Caco-2 (cell line): ENCODE results near the gene THRB. TPM values are rescaled to one million over a fixed set of nuclear protein-coding genes. Genes with fewer than 3 reads are reported as not detected.

Source experiments
- BruUV-seq: library from RNA; stranded (reverse); fragments of 400-500 nt; replicated peaks from 2 replicates; lab custom pipeline; 2021; lab: Mats Ljungman, UMichigan
- CTCF ChIA-PET: fragments of 300-600 bp; sonication (Branson Sonifier 250); formaldehyde crosslinking; loops from one replicate; lab custom pipeline; 2022; ENCODE audit warnings: antibody characterized with exemption; lab: Charles Lee
- POLR2A ChIA-PET: fragments of 300-600 bp; sonication (Branson Sonifier 250); formaldehyde crosslinking; loops from one replicate; lab custom pipeline; 2022; ENCODE audit warnings: antibody characterized with exemption; lab: Charles Lee
- DNase-seq, 2 experiments: peaks; one replicate each; pipeline versions ENCODE4 v3.0.0 to v3.0.0-alpha.2; 2020 to 2022
- H3K27me3 ChIP-seq: replicated peaks from 2 replicates; pipeline ENCODE4 v1.6.0; 2011; ENCODE audit warnings: low read length; ENCODE audit not compliant: control insufficient read depth, insufficient read depth
- H3K36me3 ChIP-seq: 2 replicates; pipeline ENCODE4 v1.5.1; 2011; ENCODE audit warnings: low read length; ENCODE audit not compliant: control insufficient read depth, insufficient read depth
- H3K4me1 ChIP-seq: fragments of 250-450 bp; sonication (Bioruptor Pico); 2 replicates; pipeline ENCODE4 v1.5.1; 2020; ENCODE audit warnings: mild to moderate bottlenecking
- H3K4me3 ChIP-seq: 2 replicates; pipeline ENCODE4 v1.5.1; 2011; ENCODE audit warnings: low read depth, mild to moderate bottlenecking, control low read depth, low read length
- H3K9me3 ChIP-seq: fragments of 250-450 bp; sonication (Bioruptor Pico); 2 replicates; pipeline ENCODE4 v1.5.1; 2020; ENCODE audit warnings: mild to moderate bottlenecking, moderate library complexity
- H3K27ac Mint-ChIP-seq: one replicate; pipeline ENCODE4 v1.8.0; 2022; ENCODE audit warnings: mixed read lengths; ENCODE audit not compliant: unreplicated experiment
- H3K27me3 Mint-ChIP-seq: one replicate; pipeline ENCODE4 v1.8.0; 2022; ENCODE audit warnings: mixed read lengths; ENCODE audit not compliant: insufficient read depth, unreplicated experiment
- H3K36me3 Mint-ChIP-seq: one replicate; pipeline ENCODE4 v1.8.0; 2022; ENCODE audit warnings: mild to moderate bottlenecking, mixed read lengths; ENCODE audit not compliant: insufficient read depth, unreplicated experiment
- H3K4me1 Mint-ChIP-seq: one replicate; pipeline ENCODE4 v1.8.0; 2022; ENCODE audit warnings: low read depth, mixed read lengths; ENCODE audit not compliant: unreplicated experiment
- H3K4me3 Mint-ChIP-seq: one replicate; pipeline ENCODE4 v1.8.0; 2022; ENCODE audit warnings: mild to moderate bottlenecking, moderate library complexity, mixed read lengths; ENCODE audit not compliant: unreplicated experiment
- H3K9me3 Mint-ChIP-seq: one replicate; pipeline ENCODE4 v1.8.0; 2022; ENCODE audit warnings: mixed read lengths; ENCODE audit not compliant: unreplicated experiment
- CTCF ChIP-seq, 2 experiments: fragments of 200-600 bp in 1 of 2; IDR thresholded peaks; 1 replicate in 1 of 2; 2 replicates in 1 of 2; pipeline versions ENCODE4 v1.5.1 to v1.8.0; 2011 to 2022; ENCODE audit warnings: antibody characterized with exemption in 1 of 2, control low read depth in 1 of 2, inconsistent platforms in 1 of 2, low read depth in 1 of 2, low read length in 1 of 2, mild to moderate bottlenecking in 1 of 2, moderate library complexity in 1 of 2; ENCODE audit not compliant: insufficient read depth in 1 of 2, severe bottlenecking in 1 of 2, unreplicated experiment in 1 of 2
- intact Hi-C: fragments of 100-400 bp; cut with micrococcal nuclease; formaldehyde crosslinking; loops from one replicate; pipeline ENCODE4 v1.10.0; 2022; ENCODE audit not compliant: unreplicated experiment
- total RNA-seq: library from RNA; stranded (reverse); gene quantifications from 2 replicates; pipeline ENCODE4 v1.2.3, GENCODE V29; 2022

The THRB gene
- total RNA-seq, 1 experiment from 2014 or later = 19.4 TPM

DNA sequence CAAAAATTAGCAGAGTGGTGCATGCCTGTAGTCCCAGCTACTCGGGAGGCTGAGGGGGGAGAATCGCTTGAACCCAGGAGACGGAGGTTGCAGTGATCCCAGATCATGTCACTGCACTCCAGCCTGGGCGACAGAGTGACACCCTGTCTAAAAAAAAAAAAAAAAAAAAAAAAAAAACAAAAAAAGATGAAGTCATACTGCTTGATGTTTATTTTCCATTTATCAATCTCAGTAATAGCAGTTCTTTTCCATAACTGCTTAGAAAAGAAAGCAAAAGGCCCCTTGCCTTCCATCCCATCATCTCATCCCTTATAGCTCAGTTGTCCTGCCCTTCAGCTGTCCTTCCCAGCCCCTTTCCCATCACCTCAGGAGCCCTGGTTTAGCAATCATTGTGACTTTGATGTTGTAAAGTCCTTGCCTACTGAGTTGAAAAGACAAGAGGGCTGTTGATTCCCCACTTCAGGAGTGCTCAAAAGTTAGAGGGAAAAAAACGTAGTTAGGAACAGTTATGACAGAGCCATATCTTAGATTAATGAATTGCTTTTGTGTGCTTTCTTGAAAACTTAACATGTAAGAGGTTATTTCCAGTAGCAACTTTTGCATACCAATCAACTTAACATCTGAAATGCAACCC, 18.0 kb upstream of the THRB start:
- H3K4me1 Mint-ChIP-seq = peaks cover 11% of the 10 kb centered on the region
- no peak overlapping the region for H3K27ac Mint-ChIP-seq
- Histone ChIP-seq H3K4me3 (no peak overlapping the region), H3K4me1 (peaks cover 20% of the 10 kb centered on the region), H3K9me3 (no peaks in the 10 kb centered on the region), H3K36me3 (no peaks in the 10 kb centered on the region), H3K27me3 (no peaks in the 10 kb centered on the region)
- ChIA-PET CTCF (no interaction called here), POLR2A (no interaction called here)
- TF ChIP-seq CTCF (IDR thresholded peaks at IDR 0.05; ENCODE audit: insufficient read depth in 1 of 2, low read depth in 1 of 2, low read length in 1 of 2, severe bottlenecking in 1 of 2, unreplicated experiment in 1 of 2) = no peak
- no TSS peak for BruUV-seq
- intact Hi-C loops = no loop called here
- H3K36me3 Mint-ChIP-seq = no peaks in the 10 kb centered on the region
- no peaks in the 10 kb centered on the region for H3K27me3 Mint-ChIP-seq
- H3K9me3 Mint-ChIP-seq = no peaks in the 10 kb centered on the region
- no peak for DNase-seq
- no peak overlapping the region for H3K4me3 Mint-ChIP-seq

- intact Hi-C loops = no loop called here
- POLR2A ChIA-PET = no interaction called here
- Histone ChIP-seq H3K9me3 (no peaks in the 10 kb centered on the region), H3K4me3 (no peak overlapping the region), H3K36me3 (no peaks in the 10 kb centered on the region), H3K27me3 (no peaks in the 10 kb centered on the region), H3K4me1 (peaks cover 28% of the 10 kb centered on the region)
- Mint-ChIP-seq H3K27me3 (no peaks in the 10 kb centered on the region), H3K9me3 (no peaks in the 10 kb centered on the region), H3K4me1 (peaks cover 11% of the 10 kb centered on the region), H3K36me3 (no peaks in the 10 kb centered on the region), H3K27ac (no peak overlapping the region), H3K4me3 (no peak overlapping the region)
- DNase-seq = no peak
- no peak for TF ChIP-seq CTCF (IDR thresholded peaks at IDR 0.05; ENCODE audit: insufficient read depth in 1 of 2, low read depth in 1 of 2, low read length in 1 of 2, severe bottlenecking in 1 of 2, unreplicated experiment in 1 of 2)
- CTCF ChIA-PET = no interaction called here
- no TSS peak for BruUV-seq
Measured at GRCh38 chr3:24510030-24510648, 15.5 kb upstream of the THRB start.

GRCh38 chr3:24508423-24508839, 13.8 kb upstream of the THRB start:
- Mint-ChIP-seq H3K27ac (no peak overlapping the region), H3K4me3 (no peak overlapping the region), H3K4me1 (peaks cover 6% of the 10 kb centered on the region), H3K9me3 (no peaks in the 10 kb centered on the region), H3K36me3 (no peaks in the 10 kb centered on the region), H3K27me3 (no peaks in the 10 kb centered on the region)
- Histone ChIP-seq H3K4me1 (peaks cover 17% of the 10 kb centered on the region), H3K36me3 (no peaks in the 10 kb centered on the region), H3K27me3 (no peaks in the 10 kb centered on the region), H3K4me3 (no peak overlapping the region), H3K9me3 (no peaks in the 10 kb centered on the region)
- BruUV-seq = no TSS peak
- TF ChIP-seq CTCF (IDR thresholded peaks at IDR 0.05; ENCODE audit: insufficient read depth in 1 of 2, low read depth in 1 of 2, low read length in 1 of 2, severe bottlenecking in 1 of 2, unreplicated experiment in 1 of 2) = no peak
- no peak for DNase-seq
- ChIA-PET POLR2A (interaction anchor here (0.6 kb wide), 1 partner anchor 12 kb away, joined by 5 read pairs; no protein-coding TSS in a partner anchor), CTCF (no interaction called here)
- intact Hi-C loops = no loop called here
